ENCODE measurements around the gene CRTC1.

CRTC1 gene

GRCh38 chr19:18654469-18654868, 29.0 kb upstream of the CRTC1 start:
- DNase-seq: no peak

DNA sequence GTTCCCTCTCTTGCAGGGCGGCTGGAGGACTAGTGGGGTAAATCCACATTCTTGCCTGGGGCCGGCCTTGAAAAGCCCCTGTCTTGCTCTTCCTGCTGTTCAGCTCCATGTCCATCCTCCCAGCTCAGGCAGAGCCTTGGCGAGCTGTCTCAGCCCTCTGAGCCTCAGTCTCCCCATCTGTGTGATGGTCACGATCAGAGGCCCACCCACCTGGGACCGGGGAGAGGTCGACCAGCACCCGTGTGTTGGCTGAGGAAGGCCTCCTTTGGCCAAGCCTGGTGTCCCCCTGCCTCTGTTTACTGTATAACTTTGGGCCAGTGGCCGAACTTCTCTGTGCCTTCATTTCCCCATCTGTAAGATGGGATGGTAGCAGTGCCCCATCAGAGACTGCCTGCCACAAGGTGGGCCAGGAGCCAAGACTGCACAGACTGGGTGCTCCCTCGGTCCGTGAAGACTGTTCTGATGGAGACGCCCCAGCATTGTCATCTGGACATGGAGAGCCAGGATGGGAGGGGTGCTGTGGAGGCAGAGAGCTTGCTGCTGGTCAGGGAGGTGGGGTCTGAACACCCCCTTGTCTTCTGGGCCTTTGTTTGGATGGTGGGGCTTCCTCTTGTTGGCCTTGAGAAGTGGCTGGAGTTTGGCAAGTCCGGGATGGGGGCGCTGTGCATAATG, 28.2 kb upstream of the CRTC1 start:
- DNase-seq: no peak

- no peak for DNase-seq
Observed at GRCh38 chr19:18656337-18657086, 27.0 kb upstream of the CRTC1 start.

DNA sequence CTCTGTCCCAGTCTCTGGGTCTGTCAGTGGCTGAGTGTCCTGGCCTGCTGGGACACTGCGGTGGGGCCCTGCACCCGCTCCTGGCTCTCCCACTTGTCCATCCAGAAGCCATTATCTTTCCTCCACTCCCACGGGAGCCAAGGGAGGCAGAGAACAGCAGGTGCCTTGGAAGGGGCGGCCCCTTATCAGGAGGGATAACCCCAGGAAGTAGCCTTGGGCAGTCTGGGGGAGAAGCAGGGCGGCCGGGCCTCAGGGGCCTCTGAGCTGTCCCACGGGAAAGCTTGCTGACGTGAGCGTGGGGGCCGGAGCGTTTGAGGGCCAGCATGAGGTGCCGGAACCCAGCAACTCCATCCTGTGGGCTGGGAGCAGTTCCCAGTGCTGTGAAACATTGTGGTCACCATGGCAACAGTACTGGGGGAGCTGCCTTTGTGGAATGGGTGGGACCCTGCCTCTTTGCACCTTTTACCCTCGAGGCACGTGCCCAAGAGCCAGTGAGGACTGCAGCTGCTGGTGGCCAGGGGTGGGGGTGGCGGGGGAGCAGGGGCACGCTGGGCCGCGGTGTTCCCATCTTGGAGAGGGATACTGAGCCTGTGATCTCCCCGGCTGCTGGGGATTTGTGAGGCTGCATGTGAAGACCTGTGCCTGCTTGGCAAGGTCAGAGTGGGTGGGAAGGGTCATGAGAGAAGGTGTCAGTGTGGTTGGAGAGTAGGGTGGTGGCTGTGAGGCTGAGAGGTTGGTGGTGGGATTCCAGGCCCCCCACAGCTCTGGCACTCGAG, 25.7 kb upstream of the CRTC1 start:
- DNase-seq: no peak

DNA sequence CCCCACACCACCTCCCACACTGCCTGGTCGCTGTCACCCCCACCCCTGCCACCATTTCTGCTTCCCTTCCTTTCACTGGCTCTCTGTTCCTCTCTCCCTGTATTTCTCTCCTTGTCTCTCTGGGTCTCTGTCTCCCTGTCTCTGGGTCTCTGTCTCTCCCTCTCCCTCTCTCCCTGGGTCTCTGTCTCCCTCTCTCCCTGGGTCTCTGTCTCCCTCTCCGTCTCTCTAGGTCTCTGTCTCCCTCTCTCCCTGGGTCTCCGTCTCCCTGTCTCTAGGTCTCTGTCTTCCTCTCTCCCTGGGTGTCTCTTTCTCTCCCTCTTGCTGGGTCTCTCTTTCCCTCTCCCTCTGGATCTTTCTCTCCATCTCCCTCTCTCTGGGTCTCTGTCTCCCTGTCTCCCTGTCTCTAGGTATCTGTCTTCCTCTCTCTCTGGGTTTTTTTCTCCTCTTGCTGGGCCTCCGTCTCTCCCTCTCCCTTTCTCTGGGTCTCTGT, 25.1 kb upstream of the CRTC1 start:
- DNase-seq: no peak

GRCh38 chr19:18659281-18660050, 24.0 kb upstream of the CRTC1 start:
- DNase-seq: no peak

- no peak for DNase-seq
Observed at GRCh38 chr19:18660051-18660910, 23.2 kb upstream of the CRTC1 start.

- DNase-seq: no peak
Observed at GRCh38 chr19:18660939-18661670, 22.4 kb upstream of the CRTC1 start.

DNA sequence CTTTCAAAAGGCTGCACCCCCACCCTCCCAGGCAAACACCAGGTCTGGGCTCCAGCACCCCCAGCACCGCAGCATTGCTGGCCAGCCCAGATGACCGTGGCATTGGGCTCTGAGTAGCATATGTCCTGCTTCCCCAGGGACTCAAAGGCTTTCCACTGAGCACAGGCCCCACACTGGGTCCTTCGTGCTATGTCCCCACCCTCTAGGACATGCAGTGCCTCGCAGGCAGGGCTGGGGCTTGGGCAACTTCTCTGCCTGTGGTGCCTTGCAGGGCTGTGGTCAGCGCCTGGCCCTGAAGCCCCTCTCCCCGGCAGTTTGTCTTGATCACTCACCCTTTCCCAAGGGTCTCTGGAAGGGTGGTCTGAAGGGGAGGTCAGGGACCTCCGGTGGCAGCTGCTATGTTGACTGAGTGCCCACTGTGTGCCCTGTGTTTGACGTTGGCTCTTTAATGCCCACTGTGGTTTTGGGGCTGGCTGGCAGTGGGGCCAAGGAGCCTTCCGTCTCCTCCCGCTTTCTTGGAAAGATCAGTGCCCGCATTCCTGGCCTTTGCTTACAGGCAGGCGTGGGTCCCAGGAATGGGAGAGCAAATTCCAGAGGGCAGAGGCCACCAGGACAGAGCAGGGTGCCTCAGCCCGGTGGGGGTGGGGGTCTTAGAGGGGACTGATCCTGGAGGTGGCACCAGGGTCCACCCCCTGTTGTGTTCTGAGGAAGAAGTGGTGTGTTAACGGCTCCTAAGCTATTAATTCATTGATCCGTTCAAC, 20.3 kb upstream of the CRTC1 start:
- no peak for DNase-seq

- DNase-seq: no peak
Observed at GRCh38 chr19:18663940-18664530, 19.4 kb upstream of the CRTC1 start.

DNA sequence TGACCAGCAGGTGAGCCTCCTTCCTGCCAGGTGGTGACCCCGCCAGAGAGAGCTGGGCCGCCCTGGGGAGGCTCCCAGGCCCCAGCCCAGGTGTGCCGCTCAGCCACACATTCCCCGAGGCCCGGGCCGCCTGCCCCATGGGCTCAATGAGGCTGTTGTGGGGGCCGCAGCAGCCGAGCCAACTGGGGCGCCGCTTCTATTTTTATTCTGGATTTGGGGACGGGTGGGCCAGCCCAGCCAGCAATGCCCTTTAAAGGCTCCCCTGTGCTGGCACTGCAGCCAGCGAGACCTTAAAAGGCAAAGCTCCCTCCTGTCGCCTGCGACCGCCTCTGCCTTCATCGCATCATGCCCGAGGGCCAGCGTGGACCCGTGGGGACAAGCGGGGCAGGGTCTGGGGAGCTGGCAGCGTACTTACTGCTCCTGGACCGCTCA, 17.7 kb upstream of the CRTC1 start:
- no peak for DNase-seq

- DNase-seq: no peak
Observed at GRCh38 chr19:18666317-18666716, 17.2 kb upstream of the CRTC1 start.

- no peak for DNase-seq
Observed at GRCh38 chr19:18666784-18667183, 16.7 kb upstream of the CRTC1 start.

DNA sequence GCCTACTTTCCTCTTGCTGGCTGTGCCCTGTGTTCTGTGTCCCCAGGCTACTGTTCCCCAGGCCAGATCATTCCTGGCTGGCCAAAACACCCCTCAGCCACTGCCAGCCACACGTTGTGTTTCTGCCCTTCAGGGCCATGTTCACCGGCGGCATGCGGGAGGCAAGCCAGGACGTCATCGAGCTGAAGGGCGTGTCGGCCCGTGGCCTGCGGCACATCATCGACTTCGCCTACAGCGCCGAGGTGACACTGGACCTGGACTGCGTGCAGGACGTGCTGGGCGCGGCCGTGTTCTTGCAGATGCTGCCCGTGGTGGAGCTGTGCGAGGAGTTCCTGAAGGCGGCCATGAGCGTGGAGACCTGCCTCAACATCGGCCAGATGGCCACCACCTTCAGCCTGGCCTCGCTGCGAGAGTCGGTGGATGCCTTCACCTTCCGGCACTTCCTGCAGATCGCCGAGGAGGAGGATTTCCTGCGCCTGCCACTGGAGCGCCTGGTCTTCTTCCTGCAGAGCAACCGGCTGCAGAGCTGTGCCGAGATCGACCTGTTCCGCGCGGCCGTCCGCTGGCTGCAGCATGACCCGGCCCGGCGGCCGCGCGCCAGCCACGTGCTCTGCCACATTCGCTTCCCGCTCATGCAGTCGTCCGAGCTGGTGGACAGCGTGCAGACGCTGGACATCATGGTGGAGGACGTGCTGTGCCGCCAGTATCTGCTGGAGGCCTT, 15.8 kb upstream of the CRTC1 start:
- no peak for DNase-seq

DNA sequence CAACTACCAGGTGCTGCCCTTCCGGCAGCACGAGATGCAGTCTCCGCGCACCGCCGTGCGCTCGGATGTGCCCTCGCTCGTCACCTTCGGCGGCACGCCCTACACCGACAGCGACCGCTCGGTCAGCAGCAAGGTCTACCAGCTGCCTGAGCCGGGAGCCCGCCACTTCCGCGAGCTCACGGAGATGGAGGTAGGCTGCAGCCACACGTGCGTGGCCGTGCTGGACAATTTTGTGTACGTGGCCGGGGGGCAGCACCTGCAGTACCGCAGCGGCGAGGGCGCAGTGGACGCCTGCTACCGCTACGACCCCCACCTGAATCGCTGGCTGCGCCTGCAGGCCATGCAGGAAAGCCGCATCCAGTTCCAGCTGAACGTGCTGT, 15.2 kb upstream of the CRTC1 start:
- no peak for DNase-seq

DNA sequence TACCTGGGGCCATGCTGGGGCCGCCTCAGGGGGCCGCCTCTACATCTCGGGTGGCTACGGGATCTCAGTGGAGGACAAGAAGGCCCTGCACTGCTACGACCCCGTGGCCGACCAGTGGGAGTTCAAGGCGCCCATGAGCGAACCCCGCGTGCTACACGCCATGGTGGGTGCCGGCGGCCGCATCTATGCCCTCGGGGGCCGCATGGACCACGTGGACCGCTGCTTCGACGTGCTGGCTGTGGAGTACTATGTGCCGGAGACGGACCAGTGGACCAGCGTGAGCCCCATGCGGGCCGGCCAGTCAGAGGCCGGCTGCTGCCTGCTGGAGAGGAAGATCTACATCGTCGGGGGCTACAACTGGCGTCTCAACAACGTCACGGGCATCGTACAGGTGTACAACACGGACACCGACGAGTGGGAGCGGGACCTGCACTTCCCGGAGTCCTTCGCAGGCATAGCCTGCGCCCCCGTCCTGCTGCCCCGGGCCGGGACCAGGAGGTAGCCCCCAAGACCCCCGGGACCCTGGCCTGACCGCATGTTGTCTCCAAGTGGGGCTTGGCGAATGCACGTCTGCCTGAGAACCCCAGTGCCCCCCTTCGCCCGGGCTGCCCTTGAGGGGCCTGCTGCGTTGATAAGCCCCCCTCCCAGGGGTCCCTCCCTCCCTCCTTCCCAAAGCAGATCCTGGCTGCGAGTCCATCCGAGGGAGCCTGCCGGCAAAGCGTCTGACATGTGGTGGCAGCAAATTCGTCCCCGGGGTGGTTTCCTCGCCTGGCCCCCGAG, 14.5 kb upstream of the CRTC1 start:
- DNase-seq: no peak

DNA sequence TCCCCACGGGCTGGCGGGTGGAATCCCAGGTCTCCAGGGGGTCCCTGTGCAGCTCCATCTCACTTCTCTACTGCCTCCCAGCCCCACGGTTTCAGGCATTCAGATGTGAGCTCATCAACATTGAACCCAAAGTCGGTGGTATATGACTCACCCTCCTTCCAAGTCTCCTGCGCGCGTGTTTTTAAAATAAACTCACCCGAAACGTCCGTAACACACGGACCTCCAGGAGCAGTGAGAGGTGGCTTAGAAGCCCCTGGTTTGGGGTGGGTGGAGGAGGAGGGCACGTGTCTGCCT, 14.0 kb upstream of the CRTC1 start:
- no peak for DNase-seq

DNA sequence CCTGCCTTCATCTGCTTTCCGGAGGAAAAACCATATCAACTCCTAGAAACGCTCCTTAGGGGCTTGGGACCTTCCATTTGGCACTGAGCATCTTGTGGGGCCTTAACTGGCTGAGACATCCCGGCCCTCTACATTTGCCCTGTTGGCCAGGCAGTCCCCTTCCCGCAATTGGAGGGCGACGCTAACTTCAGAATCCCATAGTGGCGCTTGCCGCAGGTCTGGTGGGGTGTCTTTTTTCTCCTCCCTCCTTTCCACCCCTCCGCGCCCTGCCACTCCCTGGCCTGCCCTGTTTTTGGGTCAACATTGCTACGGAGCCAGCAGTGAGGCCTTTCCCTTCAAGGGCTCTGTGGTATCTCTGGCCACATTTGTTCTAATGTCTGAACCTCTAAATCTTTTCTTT, 13.6 kb upstream of the CRTC1 start:
- no peak for DNase-seq

- no peak for DNase-seq
Observed at GRCh38 chr19:18670312-18670711, 13.2 kb upstream of the CRTC1 start.

All from cerebellar nuclear complex (tissue), 1 donor.